OCI-M2 (cell line): Measurements from ENCODE around the gene GPR162.

ENCODE experiments used
- DNase-seq: peaks from one replicate; lab custom pipeline; 2025; ENCODE audit not compliant: unreplicated experiment; lab: John Stamatoyannopoulos, UW

Gene GPR162

GRCh38 chr12:6787309-6787708 lies 34.3 kb upstream of the GPR162 start:
- DNase-seq, result no peak

GRCh38 chr12:6788972-6789924 lies 32.4 kb upstream of the GPR162 start, which contains the start of gene CD4:
CD4 (plus strand) TSS chr12:6789528; CDS start chr12:6800139, 10,611 bp downstream.
- DNase-seq, result no peak

DNA sequence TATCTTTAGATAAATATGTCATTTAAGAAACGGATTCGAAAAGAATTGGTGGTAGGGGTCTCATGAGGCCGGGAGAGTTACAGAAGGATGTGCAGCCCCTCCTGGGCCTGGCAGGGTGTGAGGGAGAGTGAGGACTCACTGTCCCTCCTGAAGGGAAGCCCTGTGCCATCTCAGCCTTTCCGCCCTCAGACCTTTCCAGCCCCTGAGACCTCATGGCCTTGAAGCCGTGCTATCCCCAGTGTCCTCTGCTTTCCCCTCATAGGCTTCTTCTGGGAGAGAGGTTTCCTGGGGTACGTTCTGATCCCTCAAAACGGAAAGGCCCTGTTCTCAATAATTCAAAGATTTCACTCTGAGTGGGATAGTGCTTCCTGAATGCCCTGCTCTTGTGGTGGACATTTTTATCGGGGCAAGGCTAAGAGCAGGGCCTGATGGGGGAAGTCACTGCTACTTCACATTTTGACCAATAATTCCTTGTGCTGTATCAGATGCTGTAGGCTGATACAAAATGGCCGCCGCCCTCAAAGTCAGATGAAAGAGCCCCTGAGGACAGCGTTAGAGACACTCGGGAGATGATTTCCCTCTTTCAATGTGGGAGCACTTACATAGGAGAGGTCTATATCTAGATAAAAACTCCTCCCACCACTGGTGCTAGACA lies 31.0 kb upstream of the GPR162 start:
- no peak for DNase-seq

DNA sequence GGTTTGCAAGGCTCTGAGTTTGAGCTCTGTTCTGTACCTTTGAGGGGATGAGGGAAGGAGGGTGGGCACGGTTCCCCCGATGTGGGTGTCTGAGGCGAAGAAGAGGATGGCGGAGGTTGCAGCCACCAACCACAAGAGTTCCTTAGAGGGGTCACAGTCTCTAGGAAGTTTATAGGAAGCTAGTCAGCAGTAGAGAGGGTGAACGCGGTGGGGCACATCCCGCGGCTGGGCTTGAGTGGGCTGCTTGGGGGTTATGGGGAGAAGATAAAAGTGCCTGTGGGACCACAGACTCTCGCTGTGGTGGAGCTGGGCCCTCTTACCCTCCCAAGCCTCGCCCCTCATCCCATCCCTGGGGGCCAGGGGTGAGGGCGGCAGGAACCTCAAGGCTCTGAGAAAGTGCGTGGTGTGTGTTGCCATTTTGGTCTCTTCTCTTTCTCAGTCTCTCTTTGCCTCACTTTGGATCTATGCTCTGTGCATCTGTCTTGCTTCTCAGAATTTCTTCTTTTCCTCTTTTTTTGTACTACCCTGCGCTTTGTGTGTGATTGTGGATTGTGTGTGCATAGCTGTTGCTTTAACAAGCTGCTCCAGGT lies 29.6 kb upstream of the GPR162 start:
- no peak for DNase-seq

- DNase-seq, result no peak
Observed at GRCh38 chr12:6792522-6793201, 29.0 kb upstream of the GPR162 start.

DNA sequence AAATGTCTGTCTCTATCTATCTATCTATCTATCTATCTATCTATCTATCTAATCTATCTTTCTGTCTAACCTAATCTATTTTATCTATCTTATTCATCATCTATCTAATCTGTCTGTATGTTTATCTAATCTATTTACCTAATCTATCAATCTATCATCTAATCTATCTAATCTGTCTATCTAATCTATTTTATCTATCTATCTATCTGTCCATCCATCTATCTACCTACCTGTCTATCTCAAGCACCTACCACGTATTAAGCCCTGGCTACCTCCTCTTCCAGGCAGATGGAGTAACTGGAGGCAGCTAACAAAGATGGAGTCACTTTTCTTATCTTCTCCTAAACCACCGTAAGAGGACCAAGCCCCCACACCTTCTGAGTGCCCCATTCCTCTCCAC lies 26.5 kb upstream of the GPR162 start:
- DNase-seq, result no peak

DNA sequence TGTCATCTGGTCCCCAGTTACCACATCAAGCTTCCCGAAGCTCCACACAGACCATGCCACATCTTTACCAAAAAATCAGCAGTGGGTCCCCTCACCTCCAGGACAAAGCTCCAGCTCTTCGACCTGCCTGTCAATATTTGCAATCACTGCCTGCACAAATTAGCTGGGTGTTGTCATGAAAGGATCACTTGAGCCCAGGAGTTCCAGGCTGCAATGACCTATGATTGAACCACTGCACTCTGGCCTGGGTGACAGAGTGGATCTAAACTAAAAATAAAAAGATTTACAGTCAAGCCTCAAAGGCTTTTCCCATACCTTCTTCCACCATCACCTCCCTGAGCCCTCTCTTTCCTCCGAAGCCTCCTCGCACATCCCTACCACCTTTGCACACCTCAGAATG lies 25.0 kb upstream of the GPR162 start:
- DNase-seq, result no peak

- no peak for DNase-seq
Observed at GRCh38 chr12:6799147-6799546, 22.5 kb upstream of the GPR162 start.

GRCh38 chr12:6807170-6807569 lies 14.5 kb upstream of the GPR162 start:
- DNase-seq, result no peak

- no peak for DNase-seq
Observed at GRCh38 chr12:6809056-6809455, 12.6 kb upstream of the GPR162 start.

GRCh38 chr12:6810758-6811157 lies 10.9 kb upstream of the GPR162 start:
- DNase-seq, result no peak

DNA sequence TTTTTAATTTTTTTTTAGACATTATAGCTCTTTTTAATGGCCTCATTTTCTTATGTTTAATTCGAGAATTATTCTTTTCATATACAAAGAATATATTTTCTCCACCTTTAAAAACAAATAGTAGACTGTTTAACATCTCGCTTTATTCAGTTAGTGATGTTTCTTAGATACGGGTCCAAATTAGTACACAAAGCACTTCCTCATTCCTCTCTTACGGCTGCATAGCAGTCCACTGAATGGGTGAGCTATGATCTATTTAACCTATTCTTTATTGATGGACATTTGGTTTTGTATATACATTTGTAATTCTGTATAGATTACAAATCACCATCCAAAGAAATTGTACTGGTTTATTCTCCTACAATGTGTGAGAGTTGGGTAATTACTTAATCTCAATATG lies 8.3 kb upstream of the GPR162 start:
- DNase-seq, result no peak

DNA sequence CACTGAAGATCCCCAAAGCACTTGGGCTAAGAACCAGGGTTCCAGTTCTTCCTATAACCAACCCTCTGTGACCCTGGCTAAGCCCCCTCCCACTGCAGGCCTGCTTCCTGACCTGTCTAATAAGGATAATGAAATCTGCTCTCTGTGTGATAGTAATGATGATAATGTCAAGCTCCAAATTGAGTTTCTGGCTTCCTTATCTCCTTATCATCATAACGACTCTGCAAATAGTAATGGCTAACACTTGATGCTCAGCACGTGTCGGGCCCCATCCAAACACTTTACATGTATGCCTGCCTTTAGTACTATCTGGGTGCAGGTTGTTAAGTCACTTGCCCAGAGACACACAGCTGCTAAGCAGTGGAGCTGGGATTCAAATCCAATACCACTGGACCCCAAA lies 5.0 kb upstream of the GPR162 start:
- DNase-seq, result no peak

DNA sequence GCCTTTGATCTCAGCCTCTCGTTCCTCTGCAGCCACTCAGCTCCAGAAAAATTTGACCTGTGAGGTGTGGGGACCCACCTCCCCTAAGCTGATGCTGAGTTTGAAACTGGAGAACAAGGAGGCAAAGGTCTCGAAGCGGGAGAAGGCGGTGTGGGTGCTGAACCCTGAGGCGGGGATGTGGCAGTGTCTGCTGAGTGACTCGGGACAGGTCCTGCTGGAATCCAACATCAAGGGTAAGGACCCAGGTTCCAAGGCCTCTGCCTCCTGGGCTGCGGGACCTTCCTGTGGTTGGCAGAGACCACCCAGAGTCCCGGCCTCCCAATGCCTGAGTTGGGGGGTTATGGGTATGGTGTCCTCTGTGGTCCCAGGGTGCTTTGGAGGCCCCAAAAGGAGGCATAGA lies 4.5 kb upstream of the GPR162 start:
- DNase-seq, result no peak

DNA sequence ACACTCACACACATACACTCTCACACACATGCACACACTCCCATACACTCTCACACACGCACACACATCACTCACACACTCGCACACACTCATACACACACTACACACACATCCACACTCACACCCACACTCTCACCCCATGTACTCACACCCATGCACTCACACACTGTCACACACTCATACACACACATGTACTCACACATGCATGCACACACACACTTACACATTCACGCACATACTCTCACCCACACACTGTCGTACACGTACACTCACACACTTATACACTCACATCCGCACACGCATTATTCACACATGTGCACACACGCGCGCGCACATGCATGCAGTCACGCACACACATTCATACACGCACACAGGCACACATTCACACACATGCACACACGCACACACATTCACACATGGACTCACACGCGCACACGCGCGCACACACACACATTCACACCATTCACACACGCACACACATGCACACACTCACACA lies 3.9 kb upstream of the GPR162 start:
- no peak for DNase-seq

GRCh38 chr12:6818222-6818621 lies 3.4 kb upstream of the GPR162 start:
- DNase-seq, result no peak

GRCh38 chr12:6818645-6819044 lies 3.0 kb upstream of the GPR162 start:
- no peak for DNase-seq

GRCh38 chr12:6819106-6820030 lies 2.3 kb upstream of the GPR162 start:
- no peak for DNase-seq

DNA sequence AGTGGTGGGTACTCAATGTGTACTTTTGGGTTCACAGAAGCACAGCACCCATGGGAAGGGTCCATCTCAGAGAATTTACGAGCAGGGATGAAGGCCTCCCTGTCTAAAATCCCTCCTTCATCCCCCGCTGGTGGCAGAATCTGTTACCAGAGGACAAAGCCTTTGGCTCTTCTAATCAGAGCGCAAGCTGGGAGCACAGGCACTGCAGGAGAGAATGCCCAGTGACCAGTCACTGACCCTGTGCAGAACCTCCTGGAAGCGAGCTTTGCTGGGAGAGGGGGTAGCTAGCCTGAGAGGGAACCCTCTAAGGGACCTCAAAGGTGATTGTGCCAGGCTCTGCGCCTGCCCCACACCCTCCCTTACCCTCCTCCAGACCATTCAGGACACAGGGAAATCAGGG lies 1.5 kb upstream of the GPR162 start:
- DNase-seq, result no peak
